Neural progenitor cell (in vitro differentiated cells): ENCODE measurements around the gene RNF166. TPM values are rescaled to one million over a fixed set of nuclear protein-coding genes. Genes with fewer than 3 reads are reported as not detected.
A peak's percentile ranks its signal among the peaks of the same experiment; 100 is the strongest.

ENCODE experiments used
- DNase-seq: peaks from one replicate; pipeline ENCODE4 v3.0.0-alpha.2; 2016; ENCODE audit warnings: low spot score
- H2AFZ ChIP-seq: fragments of 200-600 bp; sonication (generic); replicated peaks from 2 replicates; pipeline ENCODE4 v1.6.1; 2016; ENCODE audit warnings: antibody characterized with exemption
- H3F3A ChIP-seq: fragments of 200-600 bp; sonication (generic); 2 replicates; pipeline ENCODE4 v1.6.1; 2016; ENCODE audit warnings: antibody characterized with exemption, low read depth
- H3K27ac ChIP-seq: fragments of 200-600 bp; sonication (generic); 2 replicates; pipeline ENCODE4 v1.5.1; 2016; ENCODE audit warnings: mild to moderate bottlenecking
- H3K27me3 ChIP-seq: fragments of 200-600 bp; sonication (generic); 2 replicates; pipeline ENCODE4 v1.6.1; 2016; ENCODE audit warnings: mild to moderate bottlenecking, moderate library complexity
- H3K36me3 ChIP-seq: fragments of 200-600 bp; sonication (generic); 2 replicates; pipeline ENCODE4 v1.5.1; 2016
- H3K4me1 ChIP-seq: fragments of 200-600 bp; sonication (generic); 2 replicates; pipeline ENCODE4 v1.6.1; 2016; ENCODE audit warnings: mixed run types
- H3K4me2 ChIP-seq: fragments of 200-600 bp; sonication (generic); 2 replicates; pipeline ENCODE4 v1.6.1; 2016
- H3K4me3 ChIP-seq: fragments of 200-600 bp; sonication (generic); 2 replicates; pipeline ENCODE4 v1.5.1; 2016
- H3K79me2 ChIP-seq: fragments of 200-600 bp; sonication (generic); 2 replicates; pipeline ENCODE4 v1.6.1; 2016; ENCODE audit warnings: low read depth
- H3K9ac ChIP-seq: fragments of 200-600 bp; sonication (generic); 2 replicates; pipeline ENCODE4 v1.6.1; 2016
- H3K9me3 ChIP-seq: fragments of 200-600 bp; sonication (generic); 2 replicates; pipeline ENCODE4 v1.5.1; 2016; ENCODE audit warnings: low read depth
- H4K20me1 ChIP-seq: fragments of 200-600 bp; sonication (generic); 2 replicates; pipeline ENCODE4 v1.6.1; 2016; ENCODE audit warnings: low read depth
- H3K27ac Mint-ChIP-seq: 3 replicates; pipeline ENCODE4 v1.8.0; 2021; ENCODE audit warnings: mixed read lengths
- H3K27me3 Mint-ChIP-seq: 2 replicates; pipeline ENCODE4 v1.8.0; 2022; ENCODE audit warnings: low read depth, mild to moderate bottlenecking, inconsistent platforms, moderate library complexity, mixed read lengths; ENCODE audit not compliant: insufficient read depth
- H3K36me3 Mint-ChIP-seq: 3 replicates; pipeline ENCODE4 v1.8.0; 2021; ENCODE audit warnings: mixed read lengths
- H3K4me1 Mint-ChIP-seq: 3 replicates; pipeline ENCODE4 v1.8.0; 2021; ENCODE audit warnings: mixed read lengths
- H3K4me3 Mint-ChIP-seq: 3 replicates; pipeline ENCODE4 v1.8.0; 2021; ENCODE audit warnings: mild to moderate bottlenecking, moderate library complexity, mixed read lengths
- H3K9me3 Mint-ChIP-seq: 3 replicates; pipeline ENCODE4 v1.8.0; 2020; ENCODE audit warnings: mixed read lengths
- CTCF ChIP-seq: fragments of 200-600 bp; sonication (generic); IDR thresholded peaks from 2 replicates; pipeline ENCODE4 v1.5.1; 2017; ENCODE audit warnings: antibody characterized with exemption, mild to moderate bottlenecking
- EZH2 ChIP-seq: fragments of 200-600 bp; sonication (generic); IDR thresholded peaks from 2 replicates; pipeline ENCODE4 v1.6.1; 2017; ENCODE audit warnings: antibody characterized with exemption, mild to moderate bottlenecking, moderate library complexity
- EZH2phosphoT487 ChIP-seq: fragments of 200-600 bp; sonication (generic); IDR thresholded peaks from 2 replicates; pipeline ENCODE4 v1.6.1; 2017; ENCODE audit warnings: antibody characterized with exemption
- total RNA-seq: library from RNA; depleted of rRNA; stranded (reverse); fragments of >200 nt; gene quantifications from 2 replicates; pipeline ENCODE4 v1.2.3, GENCODE V29; 2015; ENCODE audit warnings: low replicate concordance

RNF166 gene
- total RNA-seq, 1 donor from 2014 or later, result 11.1 TPM

GRCh38 chr16:88711750-88712340, 5.6 kb upstream of the RNF166 start:
- H3K4me3 ChIP-seq, result no peak overlapping the region
- H3K27me3 Mint-ChIP-seq, result peaks cover 2% of the 10 kb centered on the region
- H3K9me3 ChIP-seq, result no peaks in the 10 kb centered on the region
- H3K27ac ChIP-seq, result peak overlapping the region; percentile 53
- no peaks in the 10 kb centered on the region for H3K27me3 ChIP-seq
- peaks cover 4% of the 10 kb centered on the region for H3K4me1 ChIP-seq
- no peaks in the 10 kb centered on the region for H4K20me1 ChIP-seq
- H3K36me3 ChIP-seq, result no peaks in the 10 kb centered on the region
- no peak overlapping the region for H3K4me3 Mint-ChIP-seq
- no peak overlapping the region for H3K27ac Mint-ChIP-seq
- H3K36me3 Mint-ChIP-seq, result no peaks in the 10 kb centered on the region
- no peak overlapping the region for H3K9ac ChIP-seq
- H3F3A ChIP-seq, result no peaks in the 10 kb centered on the region
- DNase-seq, result no peak
- H2AFZ ChIP-seq, result no peak overlapping the region
- no peak overlapping the region for H3K4me2 ChIP-seq
- TF ChIP-seq EZH2, result no peak
- no peak for TF ChIP-seq CTCF
- no peak for TF ChIP-seq EZH2phosphoT487
- no peaks in the 10 kb centered on the region for H3K9me3 Mint-ChIP-seq
- H3K79me2 ChIP-seq, result peaks cover 18% of the 10 kb centered on the region
- H3K4me1 Mint-ChIP-seq, result peaks cover 8% of the 10 kb centered on the region

- Histone ChIP-seq H3K4me3 (no peak overlapping the region), H3K4me2 (no peak overlapping the region), H4K20me1 (peaks cover 1% of the 10 kb centered on the region), H3K36me3 (no peaks in the 10 kb centered on the region), H3K27me3 (no peaks in the 10 kb centered on the region), H3K4me1 (peaks cover 4% of the 10 kb centered on the region), H3K9ac (no peak overlapping the region), H3F3A (no peaks in the 10 kb centered on the region), H3K27ac (no peak overlapping the region), H3K9me3 (no peaks in the 10 kb centered on the region), H3K79me2 (peaks cover 26% of the 10 kb centered on the region), H2AFZ (no peak overlapping the region)
- TF ChIP-seq EZH2, result no peak
- no peak for TF ChIP-seq EZH2phosphoT487
- TF ChIP-seq CTCF, result no peak
- peaks cover 9% of the 10 kb centered on the region for H3K4me1 Mint-ChIP-seq
- no peaks in the 10 kb centered on the region for H3K9me3 Mint-ChIP-seq
- H3K36me3 Mint-ChIP-seq, result no peaks in the 10 kb centered on the region
- H3K27me3 Mint-ChIP-seq, result peaks cover under 1% of the 10 kb centered on the region
- DNase-seq, result no peak
- H3K27ac Mint-ChIP-seq, result no peak overlapping the region
- H3K4me3 Mint-ChIP-seq, result no peak overlapping the region
These were observed 4.3 kb upstream of the RNF166 start for GRCh38 chr16:88710556-88710955.

- no peak overlapping the region for H3K27ac Mint-ChIP-seq
- Histone ChIP-seq H3K4me3 (peak overlapping the region; percentile 99), H4K20me1 (peaks cover 19% of the 10 kb centered on the region), H3K9me3 (no peaks in the 10 kb centered on the region), H3K4me2 (peak overlapping the region; percentile 99), H3K27me3 (no peaks in the 10 kb centered on the region), H3F3A (no peaks in the 10 kb centered on the region), H3K79me2 (peaks cover 42% of the 10 kb centered on the region), H2AFZ (no peak overlapping the region), H3K36me3 (no peaks in the 10 kb centered on the region), H3K9ac (peak overlapping the region; percentile 90), H3K4me1 (peaks cover 10% of the 10 kb centered on the region), H3K27ac (no peak overlapping the region)
- TF ChIP-seq EZH2, result no peak
- no peak for TF ChIP-seq EZH2phosphoT487
- TF ChIP-seq CTCF, result no peak
- peak overlapping the region; percentile 84 for H3K4me3 Mint-ChIP-seq
- H3K36me3 Mint-ChIP-seq, result no peaks in the 10 kb centered on the region
- H3K9me3 Mint-ChIP-seq, result no peaks in the 10 kb centered on the region
- H3K4me1 Mint-ChIP-seq, result peaks cover 22% of the 10 kb centered on the region
- no peaks in the 10 kb centered on the region for H3K27me3 Mint-ChIP-seq
- DNase-seq, result no peak
These were observed 988 bp upstream of the RNF166 start for GRCh38 chr16:88706965-88707826.
